ENCODE measurements around the gene FTO. TPM values are rescaled to one million over a fixed set of nuclear protein-coding genes. Genes with fewer than 3 reads are reported as not detected.

The FTO gene
- total and polyA plus RNA-seq, 2 of the 13 experiments (the other 11 are each of a cell fraction or from before 2014, with no cell fraction given), result 41.6 to 55.8 TPM

GRCh38 chr16:54191592-54191991, 487.6 kb downstream of the FTO start (continued):
- TF ChIP-seq NRL (CRISPR knock-in tag; IDR thresholded peaks at IDR 0.05; ENCODE audit: borderline replicate concordance) (no peak), ZNF317 (CRISPR knock-in tag; IDR thresholded peaks at IDR 0.05) (no peak), ZNF614 (CRISPR knock-in tag; IDR thresholded peaks at IDR 0.05; ENCODE audit: borderline replicate concordance) (no peak), PHF5A (CRISPR knock-in tag; IDR thresholded peaks at IDR 0.05; ENCODE audit: low read depth, unreplicated experiment) (no peak), RORA (CRISPR knock-in tag; IDR thresholded peaks at IDR 0.05) (no peak), HMGA1 (CRISPR knock-in tag; conservative IDR thresholded peaks at IDR 0.05) (no peak), ZNF883 (CRISPR knock-in tag; IDR thresholded peaks at IDR 0.05; ENCODE audit: not compliant biosample characterization) (no peak), HNF1A (IDR thresholded peaks at IDR 0.05; ENCODE audit: low read depth) (no peak), HNF1A (CRISPR knock-in tag; IDR thresholded peaks at IDR 0.05; ENCODE audit: borderline replicate concordance) (no peak), CEBPG (CRISPR knock-in tag; IDR thresholded peaks at IDR 0.05) (peak; percentile 77), HNF4A (CRISPR knock-in tag; IDR thresholded peaks at IDR 0.05) (peak; percentile 27; the same call in 1 of the 2 replicates), ZBTB33 (CRISPR knock-in tag; IDR thresholded peaks at IDR 0.05) (0 out of 2 replicates have a peak, but pooled peaks have one; percentile 33), MZF1 (CRISPR knock-in tag; IDR thresholded peaks at IDR 0.05; ENCODE audit: borderline replicate concordance) (no peak), THAP11 (CRISPR knock-in tag; IDR thresholded peaks at IDR 0.05) (no peak), ZNF318 (CRISPR knock-in tag; IDR thresholded peaks at IDR 0.05) (no peak)
